Stimulated activated CD4-positive, alpha-beta T cell treated with anti-CD3 and anti-CD28 coated beads, Interleukin-12 subunit alpha, Interleukin-12 subunit beta, amount 100 ng/mL, for 4 hours (primary cell): ENCODE measurements around the gene DENND10.
"Not testable (repeated sequence)": the region's sequence is repeated elsewhere in the genome, so short reads cannot be mapped to it uniquely, and the experiment has no call there.

Experiments
- DNase-seq: peaks from one replicate; pipeline ENCODE4 v3.0.0-alpha.2; 2020

The DENND10 gene

GRCh38 chr10:119100434-119101238, 3.3 kb upstream of the DENND10 start:
- DNase-seq, result no peak

- DNase-seq, result no peak
Measured at GRCh38 chr10:119101366-119102098, 2.4 kb upstream of the DENND10 start.

GRCh38 chr10:119103241-119103902, 541 bp upstream of the DENND10 start:
- DNase-seq, result no peak

- DNase-seq, result no peak
Measured at GRCh38 chr10:119104654-119105015, 722 bp downstream of the DENND10 start.

GRCh38 chr10:119105155-119105554, 1.2 kb downstream of the DENND10 start:
- no peak for DNase-seq

- DNase-seq, result not testable (repeated sequence)
Measured at GRCh38 chr10:119105899-119106298, 2.0 kb downstream of the DENND10 start.

GRCh38 chr10:119107106-119107505, 3.2 kb downstream of the DENND10 start:
- not testable (repeated sequence) for DNase-seq

GRCh38 chr10:119107771-119108170, 3.9 kb downstream of the DENND10 start:
- not testable (repeated sequence) for DNase-seq

- DNase-seq, result no peak
Measured at GRCh38 chr10:119112056-119112455, 8.1 kb downstream of the DENND10 start.

GRCh38 chr10:119113751-119114732, 10.1 kb downstream of the DENND10 start:
- DNase-seq, result no peak

GRCh38 chr10:119115926-119116325, 12.0 kb downstream of the DENND10 start:
- no peak for DNase-seq

GRCh38 chr10:119116326-119116951, 12.5 kb downstream of the DENND10 start:
- no peak for DNase-seq

GRCh38 chr10:119118231-119118630, 14.3 kb downstream of the DENND10 start:
- no peak for DNase-seq

- no peak for DNase-seq
Measured at GRCh38 chr10:119119400-119119799, 15.5 kb downstream of the DENND10 start.

- no peak for DNase-seq
Measured at GRCh38 chr10:119120413-119120867, 16.5 kb downstream of the DENND10 start.

- DNase-seq, result no peak
Measured at GRCh38 chr10:119120875-119121274, 17.0 kb downstream of the DENND10 start.

GRCh38 chr10:119125942-119126341, 22.0 kb downstream of the DENND10 start:
- DNase-seq, result no peak

GRCh38 chr10:119129721-119130120, 25.8 kb downstream of the DENND10 start:
- no peak for DNase-seq

- no peak for DNase-seq
Measured at GRCh38 chr10:119131512-119132240, 27.8 kb downstream of the DENND10 start.

- no peak for DNase-seq
Measured at GRCh38 chr10:119132521-119133345, 28.8 kb downstream of the DENND10 start.
